B cell (primary cell): ENCODE results near the gene CYP26C1. TPM values are rescaled to one million over a fixed set of nuclear protein-coding genes. Genes with fewer than 3 reads are reported as not detected.
A peak's percentile ranks its signal among the peaks of the same experiment; 100 is the strongest.

ENCODE experiments used
- ATAC-seq: fragments of 200-7000 bp; cut with Tn5 transposase; one replicate; pipeline ENCODE4 v1.10.0; 2021; ENCODE audit warnings: low read depth, mild to moderate bottlenecking, moderate number of reproducible peaks, moderate library complexity
- CTCF ChIA-PET: fragments of 350-600 bp; sonication (Branson Sonifier 250); formaldehyde crosslinking; loops from one replicate; lab custom pipeline; 2021; ENCODE audit warnings: antibody characterized with exemption, inconsistent platforms; lab: Charles Lee
- POLR2A ChIA-PET: fragments of 350-600 bp; sonication (Branson Sonifier 250); formaldehyde crosslinking; loops from one replicate; lab custom pipeline; 2021; ENCODE audit warnings: antibody characterized with exemption; lab: Charles Lee
- DNase-seq: peaks from one replicate; pipeline ENCODE4 v3.0.0; 2013
- H2AFZ ChIP-seq: 2 replicates; pipeline ENCODE4 v1.6.1; 2012; ENCODE audit warnings: mild to moderate bottlenecking, low read depth, low read length; ENCODE audit not compliant: insufficient read depth, poor library complexity, severe bottlenecking
- H3K27ac ChIP-seq, 2 donors: 1 replicate in 1 of 2; 2 replicates in 1 of 2; pipeline ENCODE4 v1.5.1; 2012 to 2013; ENCODE audit warnings: low read length in 2 of 2, mild to moderate bottlenecking in 2 of 2, moderate library complexity in 1 of 2
- H3K27me3 ChIP-seq, 4 experiments: fragments of 200-600 bp in 1 of 4; sonication (generic) in 1 of 4; replicated peaks in 1 of 4; 1 replicate in 2 of 4; 2 replicates in 2 of 4; pipeline versions ENCODE4 v1.6.1 to v1.7.0; 2013 to 2016; ENCODE audit warnings: low read length in 3 of 4, mild to moderate bottlenecking in 2 of 4, mixed read lengths in 1 of 4, moderate library complexity in 1 of 4; ENCODE audit not compliant: insufficient read depth in 4 of 4, control insufficient read depth in 3 of 4; ENCODE audit errors: control extremely low read depth in 1 of 4
- H3K36me3 ChIP-seq, 2 experiments: replicated peaks in 1 of 2; 1 replicate in 1 of 2; 2 replicates in 1 of 2; pipeline versions ENCODE4 v1.6.1 to v1.7.1; 2013; ENCODE audit warnings: low read length in 1 of 2; ENCODE audit not compliant: insufficient read depth in 2 of 2, control insufficient read depth in 1 of 2; ENCODE audit errors: control extremely low read depth in 1 of 2, extremely low read depth in 1 of 2
- H3K4me1 ChIP-seq, 2 donors: fragments of 200-600 bp in 1 of 2; sonication (generic) in 1 of 2; 1 replicate in 1 of 2; 2 replicates in 1 of 2; pipeline versions ENCODE4 v1.5.1 to v1.6.1; 2013 to 2017; ENCODE audit warnings: low read length in 2 of 2; ENCODE audit not compliant: control insufficient read depth in 2 of 2, insufficient read depth in 2 of 2
- H3K4me2 ChIP-seq: replicated peaks from 2 replicates; pipeline ENCODE3; 2012; ENCODE audit warnings: mild to moderate bottlenecking, low read depth, low read length; ENCODE audit not compliant: poor library complexity, severe bottlenecking
- H3K4me3 ChIP-seq, 5 experiments: fragments of 200-600 bp in 1 of 5; sonication (generic) in 1 of 5; 1 replicate in 3 of 5; 2 replicates in 2 of 5; pipeline versions ENCODE4 v1.5.1 to v1.7.0; 2011 to 2016; ENCODE audit warnings: low read length in 4 of 5, mild to moderate bottlenecking in 4 of 5, low read depth in 2 of 5, control low read depth in 1 of 5, moderate library complexity in 1 of 5; ENCODE audit not compliant: insufficient read depth in 1 of 5; ENCODE audit errors: control extremely low read depth in 1 of 5, extremely low read depth in 1 of 5
- H3K79me2 ChIP-seq: fragments of 200-600 bp; sonication (generic); one replicate; pipeline ENCODE4 v1.6.0; 2016; ENCODE audit warnings: low read length; ENCODE audit not compliant: control insufficient read depth, insufficient read depth
- H3K9ac ChIP-seq: fragments of 200-600 bp; sonication (generic); 2 replicates; pipeline ENCODE4 v1.6.1; 2017; ENCODE audit warnings: mild to moderate bottlenecking, low read length, moderate library complexity
- H3K9me3 ChIP-seq, 3 donors: one replicate each; pipeline versions ENCODE4 v1.6.1 to v1.7.1; 2013; ENCODE audit warnings: low read length in 2 of 3; ENCODE audit not compliant: control insufficient read depth in 2 of 3, insufficient read depth in 1 of 3; ENCODE audit errors: control extremely low read depth in 1 of 3
- H4K20me1 ChIP-seq: 2 replicates; pipeline ENCODE4 v1.6.0; 2012; ENCODE audit warnings: mild to moderate bottlenecking, low read length; ENCODE audit not compliant: insufficient read depth, control insufficient read depth, poor library complexity, severe bottlenecking
- H3K27ac Mint-ChIP-seq: one replicate; pipeline ENCODE4 v1.8.0; 2021; ENCODE audit warnings: mixed read lengths
- H3K27me3 Mint-ChIP-seq: one replicate; pipeline ENCODE4 v1.8.0; 2021; ENCODE audit warnings: mixed read lengths
- H3K4me1 Mint-ChIP-seq: one replicate; pipeline ENCODE4 v1.8.0; 2021; ENCODE audit warnings: mixed read lengths
- H3K4me3 Mint-ChIP-seq: one replicate; pipeline ENCODE4 v1.8.0; 2021; ENCODE audit warnings: mixed read lengths
- H3K9me3 Mint-ChIP-seq: one replicate; pipeline ENCODE4 v1.8.0; 2022; ENCODE audit warnings: mixed read lengths; ENCODE audit not compliant: insufficient read depth
- CTCF ChIP-seq: fragments of 200-600 bp; IDR thresholded peaks from one replicate; pipeline ENCODE4 v1.8.0; 2022; ENCODE audit warnings: antibody characterized with exemption, mild to moderate bottlenecking
- EZH2 ChIP-seq: IDR thresholded peaks from 2 replicates; pipeline ENCODE4 v1.6.1; 2012; ENCODE audit warnings: borderline replicate concordance, low read depth, mild to moderate bottlenecking, moderate library complexity, low read length; ENCODE audit not compliant: insufficient read depth, poor library complexity, severe bottlenecking
- WGBS: methylation state at CpG from one replicate; pipeline ENCODE4 v1.1.5; 2013; ENCODE audit warnings: missing lambda C conversion rate; ENCODE audit not compliant: insufficient coverage; 5-methylcytosine and 5-hydroxymethylcytosine counted together
- intact Hi-C: fragments of 100-400 bp; cut with micrococcal nuclease; formaldehyde crosslinking; loops from one replicate; pipeline ENCODE4 v1.10.0; 2022
- polyA plus RNA-seq: library from polyadenylated mRNA; depleted of rRNA; stranded (reverse); fragments of >200 nt; gene quantifications from 2 replicates; pipeline ENCODE4 v1.2.3, GENCODE V29; 2012
- total RNA-seq, 2 donors: library from RNA; stranded (reverse); fragments of 120-200 nt in 1 of 2; gene quantifications; 1 replicate in 1 of 2; 2 replicates in 1 of 2; pipeline versions ENCODE4 v1.2.3 to v1.2.4, GENCODE V29; 2013 to 2022

Gene CYP26C1
- total and polyA plus RNA-seq, 2 donors (not counting 1 experiment from before 2014, with no cell fraction given) = 0.01 to 0.57 TPM

- Histone ChIP-seq H3K9ac (peak overlapping the region; percentile 39), H3K79me2 (no peaks in the 10 kb centered on the region), H3K9me3 (peaks cover 0 to 13% (median 0%) of the 10 kb centered on the region in 3 donors), H3K4me2 (peak overlapping the region; percentile 79), H3K4me1 (peaks cover 46 to 47% of the 10 kb centered on the region in 2 donors), H3K27ac (no peak overlapping the region), H3K36me3 (no peaks in the 10 kb centered on the region), H3K4me3 (peak overlapping the region in 4 of 5 experiments; percentile 15 to 55 (median 45)), H4K20me1 (no peaks in the 10 kb centered on the region), H2AFZ (peak overlapping the region; percentile 38), H3K27me3 (peaks cover 0 to 83% (median 45%) of the 10 kb centered on the region in 4 experiments)
- CTCF ChIA-PET = interaction anchor here (1.4 kb wide), 1 partner anchor 9 kb away, joined by 3 read pairs; no protein-coding TSS in a partner anchor
- ATAC-seq (no peak), DNase-seq (peak; percentile 29)
- intact Hi-C loops = loop anchor here (5.0 to 10.0 kb wide), 2 partner anchors 186 to 412 kb away; partner anchors contain the start of gene MYOF
- TF ChIP-seq EZH2 (no peak), CTCF (no peak)
- H3K27ac Mint-ChIP-seq = no peak overlapping the region
- H3K4me3 Mint-ChIP-seq = peak overlapping the region; percentile 85
- H3K9me3 Mint-ChIP-seq = no peaks in the 10 kb centered on the region
- POLR2A ChIA-PET = no interaction called here
- H3K27me3 Mint-ChIP-seq = peaks cover 62% of the 10 kb centered on the region
- WGBS = 8% methylated on average over 31 of the region's 34 CpGs
- peaks cover 42% of the 10 kb centered on the region for H3K4me1 Mint-ChIP-seq
Measured at GRCh38 chr10:93072713-93073538, 12.3 kb downstream of the CYP26C1 start.
